ENCODE data around the gene RAB40B.

RAB40B gene

DNA sequence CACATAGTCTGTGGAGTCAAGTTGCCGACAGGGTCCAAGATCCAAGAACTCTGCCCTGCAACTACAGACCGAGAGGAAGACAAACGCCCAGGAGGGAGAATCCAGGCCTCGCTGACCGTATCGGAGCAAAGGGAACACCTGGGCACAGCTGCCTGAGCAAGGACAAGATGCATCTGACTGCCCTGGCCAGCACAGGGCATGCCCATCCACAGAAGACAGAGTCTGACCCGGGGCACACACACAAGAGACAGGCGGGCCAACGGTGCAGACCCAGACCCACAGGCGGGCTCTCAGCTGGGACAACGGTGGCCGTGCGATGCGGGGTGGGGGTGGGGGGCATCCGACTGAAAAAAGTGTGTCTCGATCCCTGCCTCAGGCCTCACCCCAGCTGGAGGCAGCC, 6.2 kb downstream of the RAB40B start:
- DNase-seq (ENCODE audit: low read depth in 2 of 2): no peak

DNA sequence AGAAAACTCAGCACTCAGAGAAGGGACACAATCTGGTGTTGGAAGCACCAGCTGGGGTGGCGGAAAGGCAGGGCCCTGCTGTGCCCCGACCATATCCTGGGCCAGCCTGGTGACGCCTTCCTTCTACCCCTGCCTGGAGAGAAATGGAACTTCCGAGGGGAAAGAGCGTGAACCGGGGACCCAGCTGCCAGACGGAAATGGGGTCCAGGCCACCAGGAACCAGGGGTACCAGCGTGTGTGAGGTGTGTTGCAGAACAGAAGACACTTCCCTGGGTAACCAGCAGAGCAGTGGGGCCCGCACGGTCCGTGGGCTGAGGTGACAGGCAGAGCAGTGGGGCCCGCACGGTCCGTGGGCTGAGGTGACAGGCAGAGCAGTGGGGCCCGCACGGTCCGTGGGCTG, 6.8 kb downstream of the RAB40B start:
- DNase-seq (ENCODE audit: low read depth in 2 of 2): no peak

GRCh38 chr17:82690786-82691489, 7.6 kb downstream of the RAB40B start:
- DNase-seq (ENCODE audit: low read depth in 2 of 2): no peak

DNA sequence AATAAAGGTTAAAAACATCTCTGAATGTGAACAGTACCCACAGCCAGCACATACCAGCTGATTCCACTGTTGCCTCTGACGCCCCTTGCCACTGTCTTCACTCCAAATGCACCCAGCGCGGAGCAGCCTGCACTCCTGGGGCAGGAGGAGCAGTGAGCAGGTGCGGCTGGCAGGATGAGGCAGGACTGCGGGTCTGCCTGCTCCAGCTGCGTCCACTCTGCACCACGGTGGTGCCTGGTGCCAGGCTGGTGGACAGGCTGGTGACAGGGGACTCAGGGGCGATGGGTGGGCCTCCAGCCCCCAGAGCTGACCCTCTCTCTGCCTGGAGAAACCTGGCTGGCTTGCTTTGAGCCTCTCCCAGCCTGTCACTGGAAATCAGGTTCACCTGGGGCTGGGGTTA, 9.4 kb downstream of the RAB40B start:
- DNase-seq (ENCODE audit: low read depth in 2 of 2): no peak

GRCh38 chr17:82687871-82688270, 10.6 kb downstream of the RAB40B start:
- no peak for DNase-seq (ENCODE audit: low read depth in 2 of 2)

DNA sequence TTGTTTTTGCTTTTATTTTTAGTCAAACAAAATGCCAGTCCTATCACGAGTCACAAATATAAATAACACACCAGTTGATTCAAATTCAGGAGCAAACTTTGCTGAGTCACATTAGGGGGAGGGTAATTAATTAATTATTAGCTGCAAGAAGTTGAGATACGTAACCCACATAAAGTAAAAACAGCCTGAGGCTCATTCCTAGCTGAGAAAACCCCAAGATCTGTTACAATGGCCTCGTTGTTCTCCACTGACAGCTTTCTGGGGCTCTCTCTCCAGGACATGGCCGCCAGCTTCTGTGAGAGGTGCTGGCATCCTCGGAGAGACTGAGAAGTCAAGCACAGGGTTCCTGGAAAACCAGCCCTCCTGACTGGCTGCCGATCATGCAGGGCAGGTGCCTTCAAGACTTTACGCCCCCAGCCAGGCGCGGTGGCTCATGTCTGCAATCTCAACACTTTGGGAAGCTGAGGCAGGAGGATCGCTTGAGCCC, 11.1 kb downstream of the RAB40B start:
- DNase-seq (ENCODE audit: low read depth in 2 of 2): no peak

DNA sequence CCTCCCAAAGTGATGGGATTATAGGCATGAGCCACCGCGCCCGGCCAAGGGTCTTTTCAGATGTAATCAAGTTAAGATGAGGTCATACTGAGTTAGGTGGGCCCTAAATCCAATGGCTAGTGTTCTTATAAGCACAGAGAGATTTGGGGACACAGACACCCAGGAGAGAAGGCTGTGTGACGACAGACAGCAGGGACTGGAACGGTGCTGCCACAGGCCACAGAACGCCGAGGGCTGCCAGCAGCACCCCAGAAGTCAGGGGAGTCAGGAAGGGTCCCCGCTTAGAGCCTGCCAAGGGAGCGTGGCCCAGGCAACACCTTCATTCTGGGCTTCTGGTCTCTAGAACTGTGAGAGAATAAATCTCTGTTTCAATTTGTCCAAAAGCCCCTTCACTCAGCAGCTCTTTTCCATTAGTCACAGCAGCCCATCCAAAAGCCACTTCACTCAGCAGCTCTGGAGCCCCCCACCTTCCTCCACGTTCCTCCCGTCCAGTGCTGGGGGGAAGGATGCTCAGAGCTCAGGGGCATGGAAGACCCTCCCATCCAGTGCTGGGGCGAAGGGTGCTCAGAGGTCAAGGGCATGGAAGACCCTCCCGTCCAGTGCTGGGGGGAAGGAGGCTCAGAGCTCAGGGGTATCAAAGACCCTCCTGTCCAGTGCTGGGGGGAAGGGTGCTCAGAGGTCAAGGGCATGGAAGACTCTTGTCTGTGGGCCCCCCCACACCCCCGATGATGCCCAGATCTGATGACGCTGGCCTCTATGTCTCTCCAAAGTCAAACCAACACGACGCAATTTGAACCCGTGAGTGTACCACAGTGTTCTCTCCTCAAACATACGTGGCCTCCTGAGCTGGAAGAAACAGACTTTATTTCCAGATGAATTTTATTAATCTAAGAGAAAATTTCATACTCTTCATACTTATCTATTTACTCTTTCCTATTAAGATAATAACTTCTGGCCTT, 11.9 kb downstream of the RAB40B start:
- no peak for DNase-seq (ENCODE audit: low read depth in 2 of 2)

DNA sequence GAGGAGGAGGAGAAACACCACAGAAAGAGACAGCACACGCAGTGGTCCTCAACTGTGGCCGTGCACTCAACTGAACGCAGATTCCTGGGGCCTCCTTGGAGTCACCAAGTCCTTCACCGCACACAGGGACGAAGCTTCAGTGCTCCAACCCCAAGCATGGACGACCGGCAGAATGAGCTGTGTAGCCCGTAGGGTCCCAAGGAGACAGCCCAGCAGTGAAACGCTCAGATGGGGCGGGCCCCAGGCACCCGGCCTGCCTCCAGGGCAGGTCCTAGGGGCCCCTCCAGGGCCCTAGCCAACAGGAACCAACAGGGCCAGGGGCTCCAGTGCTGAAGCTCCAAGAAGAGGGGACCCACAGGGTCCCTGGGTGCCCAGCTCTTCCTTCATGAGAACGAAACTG, 13.2 kb downstream of the RAB40B start:
- DNase-seq (ENCODE audit: low read depth in 2 of 2): no peak

DNA sequence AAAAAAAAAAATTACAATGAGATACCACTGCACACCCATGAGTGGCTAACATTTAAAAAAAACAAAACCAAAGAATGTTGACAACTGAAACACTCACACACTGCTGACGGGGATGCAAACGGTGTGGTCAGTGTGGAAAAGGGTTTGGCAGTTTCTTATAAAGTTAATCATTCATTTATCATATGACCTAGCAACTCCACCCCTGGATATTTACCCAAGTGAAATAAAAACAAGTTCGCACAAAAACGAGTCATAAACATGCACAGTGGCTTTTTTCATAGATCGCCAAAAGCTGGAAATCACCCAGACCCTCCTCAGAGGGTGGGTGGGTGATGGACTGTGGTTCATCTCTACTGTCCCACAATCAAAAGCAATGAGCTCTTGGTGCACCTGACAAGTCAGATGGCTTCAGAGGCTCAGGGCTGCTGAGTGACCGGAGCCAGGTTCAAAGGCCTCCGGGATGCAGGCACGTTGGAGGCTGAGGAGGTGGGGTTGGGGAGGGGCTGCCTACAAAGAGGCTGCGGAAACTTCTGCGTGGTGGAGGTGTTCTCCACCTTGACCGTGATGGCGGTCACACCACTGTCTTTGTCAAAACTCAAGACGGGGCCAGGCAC, 14.2 kb downstream of the RAB40B start:
- DNase-seq (ENCODE audit: low read depth in 2 of 2): no peak

DNA sequence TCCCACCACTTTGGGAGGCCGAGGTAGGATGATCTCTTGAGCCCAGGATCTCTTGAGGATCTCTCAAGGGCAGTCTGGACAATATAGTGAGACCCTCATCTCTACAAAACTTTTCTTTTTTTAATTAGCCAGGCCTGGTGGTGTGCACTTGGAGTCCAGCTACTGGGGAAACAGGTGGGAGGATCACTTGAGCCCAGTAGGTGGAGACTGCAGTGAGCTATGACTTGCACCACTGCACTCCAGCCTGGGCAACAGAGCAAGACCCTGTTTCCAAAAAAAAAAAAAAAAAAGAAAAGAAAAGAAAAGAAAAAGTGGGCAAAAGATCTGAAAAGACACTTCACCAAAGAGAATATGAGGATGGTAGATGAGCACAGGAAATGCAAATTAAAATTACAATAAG, 15.0 kb downstream of the RAB40B start:
- DNase-seq (ENCODE audit: low read depth in 2 of 2): no peak

GRCh38 chr17:82681547-82681946, 17.0 kb downstream of the RAB40B start:
- no peak for DNase-seq (ENCODE audit: low read depth in 2 of 2)

- no peak for DNase-seq (ENCODE audit: low read depth in 2 of 2)
Measured at GRCh38 chr17:82679586-82680465, 18.7 kb downstream of the RAB40B start.

- DNase-seq (ENCODE audit: low read depth in 2 of 2): no peak
Measured at GRCh38 chr17:82678265-82678891, 20.1 kb downstream of the RAB40B start.

DNA sequence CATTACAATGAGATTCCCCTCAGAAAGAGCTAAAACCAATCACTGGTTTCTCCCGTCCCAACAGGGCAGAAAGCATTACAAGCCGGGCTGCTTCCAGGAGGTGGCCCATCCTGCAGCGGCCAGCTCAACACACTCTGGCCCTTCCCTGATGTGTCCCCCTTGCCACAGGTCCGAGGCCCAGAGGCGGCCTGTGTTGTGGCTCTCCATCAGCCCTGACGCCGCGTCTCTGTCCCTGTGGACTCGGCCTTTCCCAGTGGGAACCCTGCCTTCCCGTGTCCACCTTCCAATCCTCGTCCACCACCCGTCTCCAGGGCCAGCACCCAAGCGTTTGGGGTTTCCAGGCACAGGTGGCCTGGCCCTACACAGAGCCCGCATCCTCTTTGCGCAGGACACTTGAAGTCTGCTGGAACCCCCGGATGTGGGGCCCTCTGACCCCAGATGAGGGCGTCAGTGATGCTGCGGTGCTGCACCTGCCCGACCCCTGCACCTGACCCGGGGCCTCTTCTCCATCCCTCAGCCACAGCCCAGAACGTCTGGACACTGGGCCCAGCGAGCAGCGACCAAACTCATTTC, 21.1 kb downstream of the RAB40B start:
- DNase-seq (ENCODE audit: low read depth in 2 of 2): no peak

DNA sequence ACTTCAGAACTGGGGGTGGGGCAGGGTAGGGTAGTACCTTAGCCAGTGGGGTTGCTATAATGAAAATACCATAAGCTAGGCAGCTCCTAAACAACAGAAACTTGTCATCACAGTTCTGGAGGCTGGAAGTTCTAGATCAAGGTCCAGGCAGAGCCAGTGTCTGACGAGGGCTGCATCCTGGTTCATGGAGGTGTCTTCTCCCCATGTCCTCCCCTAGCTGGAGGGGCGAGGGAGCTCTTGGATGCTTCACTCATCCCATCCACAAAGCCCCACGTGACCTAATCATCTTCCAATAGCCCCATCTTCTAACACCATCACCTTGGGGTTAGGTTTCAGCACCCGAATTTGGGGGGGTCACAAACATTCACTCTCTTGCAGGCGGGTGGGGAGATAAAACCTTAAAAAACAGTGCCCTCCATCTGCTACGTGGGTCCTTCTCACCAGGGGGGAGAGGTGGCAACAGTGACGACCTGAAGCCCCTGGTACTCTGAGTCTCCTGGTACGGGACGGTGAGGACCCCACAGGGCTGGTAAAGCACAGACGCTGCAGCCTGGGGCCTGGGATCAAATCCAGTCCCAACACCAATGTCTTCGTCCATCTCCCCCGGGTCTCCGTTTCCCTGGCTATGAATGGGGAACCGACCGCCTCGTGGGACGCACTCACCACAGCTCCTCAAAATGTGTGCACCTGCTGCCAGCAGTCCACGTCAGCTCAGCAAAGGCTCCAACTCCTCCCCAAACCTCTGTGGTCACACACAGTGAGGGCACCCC, 22.8 kb downstream of the RAB40B start:
- no peak for DNase-seq (ENCODE audit: low read depth in 2 of 2)

DNA sequence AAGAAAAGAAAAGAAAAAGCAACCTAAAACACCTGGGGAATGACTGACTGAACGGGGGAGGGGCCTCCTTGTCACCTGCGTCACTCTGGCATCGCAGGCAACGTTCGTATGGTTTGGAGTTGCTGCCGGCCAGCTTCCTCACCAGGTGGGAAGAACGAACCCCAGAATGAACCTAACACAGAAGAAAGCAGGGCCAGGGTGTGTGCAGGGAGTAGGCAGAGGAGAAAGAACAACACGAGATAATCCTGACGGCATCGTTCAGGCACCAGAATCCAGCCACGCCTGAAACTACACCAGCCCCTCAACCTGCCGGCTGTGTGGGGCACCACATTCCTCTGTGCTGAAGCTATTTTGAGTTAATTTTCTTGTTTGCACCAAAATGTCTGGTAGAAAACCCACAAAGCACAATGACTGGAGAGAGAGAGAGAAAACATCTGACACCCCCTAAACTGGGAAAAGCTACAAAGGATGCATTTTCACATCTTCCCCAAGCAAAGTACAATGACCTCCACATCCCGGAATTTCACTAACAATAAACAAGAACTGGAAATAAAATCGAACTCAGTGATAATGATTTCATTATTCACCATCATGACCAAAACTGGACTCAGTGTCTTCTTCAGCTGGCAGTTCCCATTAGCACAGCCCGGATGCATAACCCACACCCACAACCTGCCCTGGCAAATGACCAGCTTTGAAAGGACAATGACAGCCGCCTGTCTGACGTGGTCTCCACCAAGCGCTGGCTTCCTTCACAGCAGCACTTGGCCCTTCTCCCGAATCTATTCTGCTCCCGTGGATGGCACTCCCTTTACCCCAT, 23.6 kb downstream of the RAB40B start:
- DNase-seq (ENCODE audit: low read depth in 2 of 2): no peak

GRCh38 chr17:82670661-82671450, 27.6 kb downstream of the RAB40B start:
- no peak for DNase-seq (ENCODE audit: low read depth in 2 of 2)

DNA sequence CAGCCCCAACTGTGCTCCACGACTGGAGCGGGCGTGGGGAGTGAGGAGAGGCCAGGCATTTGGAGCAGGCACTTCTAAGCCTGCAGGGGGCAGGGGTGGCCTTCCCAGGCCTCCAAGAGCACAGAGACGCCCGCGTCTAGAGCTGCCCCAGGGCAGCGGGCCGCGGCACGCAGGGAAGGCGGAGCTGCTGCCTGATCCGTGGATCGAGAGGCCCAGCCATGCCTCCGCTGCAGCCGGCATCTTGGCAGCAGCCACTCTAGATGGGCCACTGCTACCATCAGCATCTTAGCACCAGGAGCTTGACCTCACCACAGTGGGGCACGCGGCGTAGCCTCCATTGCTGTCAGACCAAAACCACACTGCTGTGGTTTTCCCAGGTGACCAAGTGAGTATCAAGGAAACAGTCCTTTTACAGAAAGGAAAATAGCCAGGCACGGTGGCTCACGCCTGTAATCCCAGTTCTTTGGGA, 29.8 kb downstream of the RAB40B start:
- DNase-seq (ENCODE audit: low read depth in 2 of 2): peak; percentile 33 to 38

Measured in stimulated activated CD4-positive, alpha-beta T cell treated with anti-CD3 and anti-CD28 coated beads, Interleukin-4, amount 100 ng/mL, for 48 hours (primary cell).